Activated T-cell treated with anti-CD3 and anti-CD28 coated beads, Interleukin-2, amount 50 U/mL, for 72 hours (primary cell): ENCODE data around the gene TBC1D17. TPM values are rescaled to one million over a fixed set of nuclear protein-coding genes. Genes with fewer than 3 reads are reported as not detected.

Source experiments
- ATAC-seq, 2 donors: fragments of 150-1000 bp; cut with Tn5 transposase; replicated peaks in 1 of 2; 2 replicates each; pipeline ENCODE4 v1.10.0; 2021; ENCODE audit warnings: moderate library complexity in 2 of 2, mild to moderate bottlenecking in 1 of 2
- DNase-seq, 2 donors: peaks; one replicate each; pipeline ENCODE4 v3.0.0; 2021 to 2022; ENCODE audit warnings: mixed read lengths in 1 of 2
- H3K27ac Mint-ChIP-seq: one replicate; pipeline ENCODE4 v1.8.0; 2022; ENCODE audit warnings: mild to moderate bottlenecking, moderate library complexity, mixed read lengths
- H3K27me3 Mint-ChIP-seq: one replicate; pipeline ENCODE4 v1.8.0; 2022; ENCODE audit warnings: low read depth, mixed read lengths
- H3K36me3 Mint-ChIP-seq, 2 donors: one replicate each; pipeline ENCODE4 v1.8.0; 2022; ENCODE audit warnings: mixed read lengths in 2 of 2, mild to moderate bottlenecking in 1 of 2; ENCODE audit not compliant: insufficient read depth in 2 of 2
- H3K4me1 Mint-ChIP-seq: one replicate; pipeline ENCODE4 v1.8.0; 2022; ENCODE audit warnings: low read depth, mixed read lengths
- H3K4me3 Mint-ChIP-seq, 2 donors: one replicate each; pipeline ENCODE4 v1.8.0; 2022; ENCODE audit warnings: mild to moderate bottlenecking in 2 of 2, mixed read lengths in 2 of 2, moderate library complexity in 2 of 2
- H3K9me3 Mint-ChIP-seq, 2 donors: one replicate each; pipeline ENCODE4 v1.8.0; 2022; ENCODE audit warnings: mixed read lengths in 2 of 2
- total RNA-seq, 2 donors: library from RNA; stranded (reverse); gene quantifications; one replicate each; pipeline ENCODE4 v1.2.3, GENCODE V29; 2022

TBC1D17 gene
- total RNA-seq, 2 donors from 2014 or later = 47.9 to 53.9 TPM

- peak overlapping the region; percentile 5 for H3K27ac Mint-ChIP-seq
Observed at GRCh38 chr19:49931293-49932040, 54.0 kb downstream of the TBC1D17 start.

GRCh38 chr19:49932041-49932451 lies 54.5 kb downstream of the TBC1D17 start:
- Mint-ChIP-seq H3K27me3 (peaks cover 11% of the 10 kb centered on the region), H3K36me3 (peaks cover 26 to 36% of the 10 kb centered on the region in 2 donors), H3K27ac (peak overlapping the region; percentile 5), H3K4me3 (peak overlapping the region; percentile 25 to 36), H3K4me1 (peaks cover 65% of the 10 kb centered on the region), H3K9me3 (peaks cover 6% of the 10 kb centered on the region in 2 donors)
- no peak for DNase-seq
- ATAC-seq = no peak

More at GRCh38 chr19:49931293-49932040, 54.0 kb downstream of the TBC1D17 start:
- ATAC-seq (no peak), DNase-seq (no peak)
- H3K36me3 Mint-ChIP-seq = peaks cover 26 to 38% of the 10 kb centered on the region in 2 donors
- H3K9me3 Mint-ChIP-seq = peaks cover 6% of the 10 kb centered on the region in 2 donors
- H3K4me1 Mint-ChIP-seq = peaks cover 71% of the 10 kb centered on the region
- H3K27me3 Mint-ChIP-seq = peaks cover 5% of the 10 kb centered on the region
- peak overlapping the region; percentile 25 to 36 for H3K4me3 Mint-ChIP-seq

GRCh38 chr19:49932731-49933131 lies 55.2 kb downstream of the TBC1D17 start:
- Mint-ChIP-seq H3K27ac (no peak overlapping the region), H3K4me1 (peaks cover 59% of the 10 kb centered on the region), H3K27me3 (peaks cover 12% of the 10 kb centered on the region), H3K36me3 (peaks cover 22 to 31% of the 10 kb centered on the region in 2 donors), H3K4me3 (peak overlapping the region; percentile 24 to 25), H3K9me3 (peaks cover 6% of the 10 kb centered on the region in 2 donors)
- DNase-seq (peak; percentile 63 to 73), ATAC-seq (peak in 1 of 2 donors; percentile 6)

GRCh38 chr19:49933643-49934042 lies 56.1 kb downstream of the TBC1D17 start:
- Mint-ChIP-seq H3K9me3 (peaks cover 6% of the 10 kb centered on the region in 2 donors), H3K4me1 (peaks cover 49% of the 10 kb centered on the region)

GRCh38 chr19:49936549-49936948 lies 59.0 kb downstream of the TBC1D17 start:
- no peak for ATAC-seq
- DNase-seq = no peak
- Mint-ChIP-seq H3K36me3 (peaks cover 7 to 11% of the 10 kb centered on the region in 2 donors), H3K27me3 (peaks cover 16% of the 10 kb centered on the region), H3K4me3 (no peak overlapping the region), H3K4me1 (peaks cover 30% of the 10 kb centered on the region), H3K9me3 (peaks cover 3% of the 10 kb centered on the region in 2 donors), H3K27ac (no peak overlapping the region)

More at GRCh38 chr19:49933643-49934042, 56.1 kb downstream of the TBC1D17 start:
- ATAC-seq = no peak
- H3K36me3 Mint-ChIP-seq = peaks cover 17 to 24% of the 10 kb centered on the region in 2 donors
- no peak overlapping the region for H3K4me3 Mint-ChIP-seq
- H3K27ac Mint-ChIP-seq = peak overlapping the region; percentile 13
- H3K27me3 Mint-ChIP-seq = peaks cover 12% of the 10 kb centered on the region
- no peak for DNase-seq

GRCh38 chr19:49937750-49938381 lies 60.4 kb downstream of the TBC1D17 start:
- no peak overlapping the region for H3K27ac Mint-ChIP-seq
- H3K4me3 Mint-ChIP-seq = peak overlapping the region; percentile 33 to 47
- ATAC-seq = peak; percentile 64 to 75
- peak; percentile 79 to 88 for DNase-seq
- peaks cover 18% of the 10 kb centered on the region for H3K4me1 Mint-ChIP-seq
- peaks cover 21% of the 10 kb centered on the region for H3K27me3 Mint-ChIP-seq
- no peaks in the 10 kb centered on the region for H3K9me3 Mint-ChIP-seq
- H3K36me3 Mint-ChIP-seq = peaks cover 3 to 6% of the 10 kb centered on the region in 2 donors

Other genes starting within 250 kb of the TBC1D17 start
- gene RRAS, start 237.6 kb upstream of the TBC1D17 start, total RNA-seq = 10 to 100 TPM; 11.3 to 13.5 TPM
- 10 to 100 TPM; 57.7 to 60.1 TPM for gene SCAF1, start 235.5 kb upstream of the TBC1D17 start, total RNA-seq
- gene IRF3, start 211.8 kb upstream of the TBC1D17 start, total RNA-seq = 100 to 1,000 TPM; 135 to 141 TPM
- 10 to 100 TPM; 80.3 to 82.6 TPM for gene BCL2L12, start 211.8 kb upstream of the TBC1D17 start, total RNA-seq
- 100 to 1,000 TPM; 201 to 251 TPM for gene PRMT1, start 200.4 kb upstream of the TBC1D17 start, total RNA-seq
- gene ADM5, start 188.1 kb upstream of the TBC1D17 start, total RNA-seq = 1 to 10 TPM; 4.1 to 8.1 TPM
- gene CPT1C, start 186.6 kb upstream of the TBC1D17 start, total RNA-seq = 1 to 10 TPM; 1.9 to 2.3 TPM
- gene TSKS, start 114.4 kb upstream of the TBC1D17 start, total RNA-seq = 1 to 10 TPM in 1 of 2 donors, under 1 TPM in 1; 0.19 to 2.4 TPM
- 10 to 100 TPM; 74.5 to 75.8 TPM for gene AP2A1, start 110.7 kb upstream of the TBC1D17 start, total RNA-seq
- 10 to 100 TPM; 24.7 to 37.3 TPM for gene FUZ, start 64.4 kb upstream of the TBC1D17 start, total RNA-seq
- gene MED25, start 59.4 kb upstream of the TBC1D17 start, total RNA-seq = 10 to 100 TPM; 47.0 to 50.2 TPM
- gene PTOV1, start 26.5 kb upstream of the TBC1D17 start, total RNA-seq = 10 to 100 TPM; 63.8 to 73.3 TPM
- gene PNKP, start 10.1 kb upstream of the TBC1D17 start, total RNA-seq = 10 to 100 TPM; 71.1 to 74.5 TPM
- 10 to 100 TPM; 30.5 to 36.6 TPM for gene AKT1S1, start 347 bp upstream of the TBC1D17 start, total RNA-seq
- gene IL4I1, start 19.2 kb downstream of the TBC1D17 start, total RNA-seq = 10 to 100 TPM; 16.7 to 42.3 TPM
- 10 to 100 TPM; 52.3 to 73.6 TPM for gene ATF5, start 51.5 kb downstream of the TBC1D17 start, total RNA-seq
- gene NUP62, start 51.8 kb downstream of the TBC1D17 start, total RNA-seq = 100 to 1,000 TPM; 135 to 139 TPM
- gene SIGLEC11, start 83.5 kb downstream of the TBC1D17 start, total RNA-seq = not detected
- gene VRK3, start 147.7 kb downstream of the TBC1D17 start, total RNA-seq = 10 to 100 TPM; 59.7 to 65.5 TPM
- 10 to 100 TPM; 13.2 to 19.7 TPM for gene ZNF473, start 148.3 kb downstream of the TBC1D17 start, total RNA-seq